Measurements from ENCODE around the gene LMF1. TPM values are rescaled to one million over a fixed set of nuclear protein-coding genes. Genes with fewer than 3 reads are reported as not detected.

LMF1 gene
- total RNA-seq, 6 experiments from 2014 or later, result 10.9 to 20.0 (median 13.8) TPM

GRCh38 chr16:937311-937710 is 33.5 kb downstream of the LMF1 start:
- ATAC-seq (no peak), DNase-seq (no peak)
- Histone ChIP-seq H3K27ac (no peak overlapping the region), H3K4me1 (no peaks in the 10 kb centered on the region), H3K4me3 (no peak overlapping the region), H3K27me3 (no peaks in the 10 kb centered on the region), H3K36me3 (peaks cover 0 to 4% (median 0%) of the 10 kb centered on the region in 4 donors), H3K9me3 (peaks cover 0 to 2% (median 0%) of the 10 kb centered on the region in 4 donors)
- no peak for TF ChIP-seq CTCF (IDR thresholded peaks at IDR 0.05)
- TF ChIP-seq POLR2A (IDR thresholded peaks at IDR 0.05), result no peak
- intact Hi-C loops (cut with DNase I), result no loop called here
- WGBS (ENCODE audit: insufficient coverage, low coverage, low lambda C conversion rate, missing lambda C conversion rate), result 93% methylated on average over 3 of the region's 8 CpGs

- TF ChIP-seq CTCF (IDR thresholded peaks at IDR 0.05), result no peak
- no peak for TF ChIP-seq POLR2A (IDR thresholded peaks at IDR 0.05)
Observed at GRCh38 chr16:935684-936083, 35.1 kb downstream of the LMF1 start.

GRCh38 chr16:934178-934577 is 36.6 kb downstream of the LMF1 start:
- Histone ChIP-seq H3K9me3 (no peaks in the 10 kb centered on the region), H3K27me3 (no peaks in the 10 kb centered on the region), H3K4me1 (no peaks in the 10 kb centered on the region), H3K4me3 (no peak overlapping the region), H3K36me3 (no peaks in the 10 kb centered on the region), H3K27ac (no peak overlapping the region)
- ATAC-seq, result no peak
- TF ChIP-seq POLR2A (IDR thresholded peaks at IDR 0.05) (no peak), CTCF (IDR thresholded peaks at IDR 0.05) (no peak)
- intact Hi-C loops (cut with DNase I), result no loop called here
- 96% methylated on average over 9 of the region's 10 CpGs for WGBS (ENCODE audit: insufficient coverage, low coverage, low lambda C conversion rate, missing lambda C conversion rate)
- no peak for DNase-seq

More at GRCh38 chr16:935684-936083, 35.1 kb downstream of the LMF1 start:
- intact Hi-C loops (cut with DNase I), result no loop called here
- Histone ChIP-seq H3K36me3 (no peaks in the 10 kb centered on the region), H3K27ac (no peak overlapping the region), H3K9me3 (no peaks in the 10 kb centered on the region), H3K27me3 (no peaks in the 10 kb centered on the region), H3K4me1 (no peaks in the 10 kb centered on the region), H3K4me3 (no peak overlapping the region)
- DNase-seq, result no peak
- ATAC-seq, result no peak
- 79% methylated on average over 10 of the region's 11 CpGs for WGBS (ENCODE audit: insufficient coverage, low coverage, low lambda C conversion rate, missing lambda C conversion rate)

GRCh38 chr16:933581-933980 is 37.2 kb downstream of the LMF1 start:
- no peak overlapping the region for H3K4me3 ChIP-seq
- H3K27ac ChIP-seq, result no peak overlapping the region
- intact Hi-C loops (cut with DNase I), result no loop called here
- TF ChIP-seq CTCF (IDR thresholded peaks at IDR 0.05) (no peak), POLR2A (IDR thresholded peaks at IDR 0.05) (no peak)
- no CpG with 5 or more reads among the region's 15 CpGs for WGBS (ENCODE audit: insufficient coverage, low coverage, low lambda C conversion rate, missing lambda C conversion rate)
- H3K27me3 ChIP-seq, result no peaks in the 10 kb centered on the region
- no peak for DNase-seq
- no peak for ATAC-seq
- H3K9me3 ChIP-seq, result no peaks in the 10 kb centered on the region
- no peaks in the 10 kb centered on the region for H3K4me1 ChIP-seq
- no peaks in the 10 kb centered on the region for H3K36me3 ChIP-seq

- Histone ChIP-seq H3K4me3 (no peak overlapping the region), H3K36me3 (no peaks in the 10 kb centered on the region), H3K9me3 (no peaks in the 10 kb centered on the region), H3K27ac (no peak overlapping the region), H3K4me1 (no peaks in the 10 kb centered on the region), H3K27me3 (no peaks in the 10 kb centered on the region)
- no peak for TF ChIP-seq CTCF (IDR thresholded peaks at IDR 0.05)
- no peak for TF ChIP-seq POLR2A (IDR thresholded peaks at IDR 0.05)
- DNase-seq (no peak), ATAC-seq (no peak)
- intact Hi-C loops (cut with DNase I), result no loop called here
- 92% methylated on average over 18 of the region's 21 CpGs for WGBS (ENCODE audit: insufficient coverage, low coverage, low lambda C conversion rate, missing lambda C conversion rate)
Observed at GRCh38 chr16:932831-933330, 37.9 kb downstream of the LMF1 start.
